NOMO-1 treated with dmso at 0.1 percent for 144 hours (cell line): ENCODE measurements around the gene TMEM132D.

Experiments
- DNase-seq: peaks from one replicate; lab custom pipeline; 2025; ENCODE audit not compliant: unreplicated experiment; lab: John Stamatoyannopoulos, UW

Gene TMEM132D

GRCh38 chr12:129672110-129672509 lies 231.7 kb downstream of the TMEM132D start:
- DNase-seq: no peak

- DNase-seq: no peak
Measured at GRCh38 chr12:129670256-129670920, 233.4 kb downstream of the TMEM132D start.

GRCh38 chr12:129665414-129665813 lies 238.4 kb downstream of the TMEM132D start:
- no peak for DNase-seq

- no peak for DNase-seq
Measured at GRCh38 chr12:129662234-129662633, 241.6 kb downstream of the TMEM132D start.

GRCh38 chr12:129660946-129661345 lies 242.9 kb downstream of the TMEM132D start:
- no peak for DNase-seq

GRCh38 chr12:129659961-129660622 lies 243.7 kb downstream of the TMEM132D start:
- DNase-seq: no peak

GRCh38 chr12:129657179-129657578 lies 246.6 kb downstream of the TMEM132D start:
- no peak for DNase-seq

- no peak for DNase-seq
Measured at GRCh38 chr12:129651951-129652350, 251.9 kb downstream of the TMEM132D start.

- no peak for DNase-seq
Measured at GRCh38 chr12:129641926-129642325, 261.9 kb downstream of the TMEM132D start.

GRCh38 chr12:129635021-129635685 lies 268.7 kb downstream of the TMEM132D start:
- DNase-seq: no peak

GRCh38 chr12:129631316-129631715 lies 272.5 kb downstream of the TMEM132D start:
- no peak for DNase-seq

- DNase-seq: no peak
Measured at GRCh38 chr12:129629901-129630300, 273.9 kb downstream of the TMEM132D start.

- no peak for DNase-seq
Measured at GRCh38 chr12:129622566-129622965, 281.3 kb downstream of the TMEM132D start.

GRCh38 chr12:129619271-129619670 lies 284.6 kb downstream of the TMEM132D start:
- no peak for DNase-seq

- no peak for DNase-seq
Measured at GRCh38 chr12:129617849-129618248, 286.0 kb downstream of the TMEM132D start.

- no peak for DNase-seq
Measured at GRCh38 chr12:129615001-129615400, 288.8 kb downstream of the TMEM132D start.

GRCh38 chr12:129614221-129614885 lies 289.5 kb downstream of the TMEM132D start:
- DNase-seq: no peak

GRCh38 chr12:129613314-129613713 lies 290.5 kb downstream of the TMEM132D start:
- no peak for DNase-seq

- DNase-seq: no peak
Measured at GRCh38 chr12:129610601-129611120, 293.2 kb downstream of the TMEM132D start.

GRCh38 chr12:129607756-129608155 lies 296.1 kb downstream of the TMEM132D start:
- DNase-seq: no peak

- no peak for DNase-seq
Measured at GRCh38 chr12:129607301-129607700, 296.5 kb downstream of the TMEM132D start.
